Stimulated activated CD4-positive, alpha-beta T cell treated with anti-CD3 and anti-CD28 coated beads, Interleukin-15, amount 100 ng/mL, for 48 hours (primary cell): ENCODE data around the gene RNF151.

Source experiments
- DNase-seq, 2 donors: peaks; one replicate each; pipeline ENCODE4 v3.0.0-alpha.2; 2020; ENCODE audit warnings: low read depth in 2 of 2

Gene RNF151

GRCh38 chr16:1991588-1991947, 24.9 kb downstream of the RNF151 start:
- DNase-seq = no peak

DNA sequence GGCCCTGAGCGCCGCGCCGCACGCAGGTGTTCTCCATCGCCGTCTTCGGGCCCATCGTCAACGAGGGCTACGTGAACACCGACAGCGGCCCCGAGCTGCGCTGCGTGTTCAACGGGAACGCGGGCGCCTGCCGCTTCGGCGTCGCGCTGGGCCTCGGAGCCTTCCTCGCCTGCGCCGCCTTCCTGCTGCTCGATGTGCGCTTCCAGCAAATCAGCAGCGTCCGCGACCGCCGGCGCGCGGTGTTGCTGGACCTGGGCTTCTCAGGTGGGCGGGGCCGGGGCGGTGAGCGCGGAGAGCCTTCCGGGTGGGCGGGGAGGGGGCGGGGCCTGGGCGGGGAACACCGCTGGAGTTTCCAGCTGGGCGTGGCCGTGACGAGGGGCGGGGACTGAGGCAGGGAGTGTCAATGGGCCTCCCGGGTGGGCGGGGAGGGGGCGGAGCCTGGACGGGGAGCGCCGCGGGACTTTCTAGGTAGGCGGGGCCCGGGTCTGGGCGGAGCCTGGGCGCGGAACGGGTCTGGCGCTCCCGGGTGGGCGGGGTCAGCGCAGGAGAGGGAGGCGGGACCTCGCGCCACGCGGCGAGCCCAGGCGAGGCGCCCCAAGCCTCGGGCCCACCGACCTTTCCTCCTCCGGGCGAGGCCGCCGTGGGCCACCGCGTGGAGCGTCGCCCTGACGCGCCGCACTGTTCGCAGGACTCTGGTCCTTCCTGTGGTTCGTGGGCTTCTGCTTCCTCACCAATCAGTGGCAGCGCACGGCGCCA, 25.5 kb downstream of the RNF151 start:
- DNase-seq = peak; percentile 98

DNA sequence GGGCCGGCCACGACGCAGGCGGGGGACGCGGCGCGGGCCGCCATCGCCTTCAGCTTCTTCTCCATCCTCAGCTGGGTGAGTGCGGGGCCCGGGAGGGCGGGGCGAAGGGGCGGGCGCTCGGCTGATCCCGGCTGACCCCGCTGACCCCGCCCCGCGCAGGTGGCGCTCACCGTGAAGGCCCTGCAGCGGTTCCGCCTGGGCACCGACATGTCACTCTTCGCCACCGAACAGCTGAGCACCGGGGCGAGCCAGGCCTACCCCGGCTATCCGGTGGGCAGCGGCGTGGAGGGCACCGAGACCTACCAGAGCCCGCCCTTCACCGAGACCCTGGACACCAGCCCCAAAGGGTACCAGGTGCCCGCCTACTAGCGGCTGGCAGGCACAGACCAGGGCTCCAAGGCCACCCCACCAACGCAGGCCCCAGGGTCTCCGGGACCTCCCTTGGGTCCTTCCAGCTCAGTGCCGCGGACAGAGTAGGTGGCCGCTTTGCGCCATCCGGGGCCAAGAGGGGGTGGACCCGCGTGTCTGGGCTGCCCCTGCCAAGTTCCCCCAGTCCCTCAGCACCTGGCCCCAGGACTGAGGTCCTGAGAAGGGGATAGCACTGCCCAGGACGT, 26.2 kb downstream of the RNF151 start:
- DNase-seq = no peak

- no peak for DNase-seq
Observed at GRCh38 chr16:1993731-1994131, 27.1 kb downstream of the RNF151 start.

GRCh38 chr16:1997494-1998359, 31.1 kb downstream of the RNF151 start:
- DNase-seq = no peak

DNA sequence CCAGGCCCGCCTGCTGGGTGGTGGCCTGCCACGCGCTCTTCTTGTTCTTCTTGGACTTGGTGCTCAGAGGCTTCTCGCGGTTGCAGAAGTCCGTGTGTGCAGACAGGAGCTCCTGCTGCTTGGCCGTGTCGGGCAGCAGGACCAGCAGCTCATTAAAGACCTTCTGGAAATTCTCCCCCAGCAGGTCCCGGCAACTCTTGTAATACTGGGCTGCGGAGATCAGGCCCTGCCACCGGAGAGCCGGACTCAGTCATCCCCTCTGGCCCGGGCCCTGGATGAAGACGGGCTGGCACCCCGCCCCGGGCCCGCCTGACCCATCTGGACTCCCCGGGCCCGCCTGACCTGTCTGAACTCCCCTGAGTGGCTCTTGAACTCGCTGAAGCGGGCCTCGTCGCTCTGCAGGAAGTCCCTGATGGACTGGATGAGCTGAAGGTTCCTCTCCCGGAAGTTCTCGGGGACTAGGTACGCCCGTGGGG, 31.7 kb downstream of the RNF151 start:
- DNase-seq = no peak

GRCh38 chr16:1998852-1999801, 32.5 kb downstream of the RNF151 start:
- no peak for DNase-seq

DNA sequence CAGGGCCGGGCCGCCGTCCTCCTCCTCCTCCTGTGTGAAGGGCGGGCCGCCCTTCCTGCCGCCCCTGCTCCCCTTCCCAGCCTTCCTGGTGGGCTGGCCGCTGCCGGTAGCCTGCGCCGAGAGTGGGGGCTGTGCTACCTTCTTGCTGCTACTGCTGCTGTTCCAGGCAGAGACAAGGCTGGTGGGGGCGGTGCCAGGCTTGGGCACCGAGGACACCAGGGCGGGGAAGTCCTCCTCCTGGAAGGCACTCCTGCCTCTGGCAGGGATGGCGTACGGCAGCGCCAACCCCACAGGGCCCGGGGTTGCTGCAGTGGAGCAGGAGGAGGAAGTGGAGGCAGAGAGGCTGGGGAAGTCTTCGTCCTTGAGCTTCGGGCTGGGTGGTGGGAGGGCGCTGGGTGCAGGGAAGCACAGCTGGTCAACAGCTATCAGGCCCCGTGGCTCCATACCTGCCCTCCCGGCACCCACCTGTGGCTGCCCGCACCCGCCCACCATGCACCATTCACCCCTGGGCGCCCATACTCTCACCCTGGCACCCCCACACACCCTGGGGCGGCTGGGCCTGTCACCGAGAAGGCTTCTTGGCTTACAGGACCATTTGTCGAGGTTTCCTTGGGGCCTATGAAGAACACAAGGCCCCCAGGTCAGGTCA, 33.3 kb downstream of the RNF151 start:
- DNase-seq = no peak

DNA sequence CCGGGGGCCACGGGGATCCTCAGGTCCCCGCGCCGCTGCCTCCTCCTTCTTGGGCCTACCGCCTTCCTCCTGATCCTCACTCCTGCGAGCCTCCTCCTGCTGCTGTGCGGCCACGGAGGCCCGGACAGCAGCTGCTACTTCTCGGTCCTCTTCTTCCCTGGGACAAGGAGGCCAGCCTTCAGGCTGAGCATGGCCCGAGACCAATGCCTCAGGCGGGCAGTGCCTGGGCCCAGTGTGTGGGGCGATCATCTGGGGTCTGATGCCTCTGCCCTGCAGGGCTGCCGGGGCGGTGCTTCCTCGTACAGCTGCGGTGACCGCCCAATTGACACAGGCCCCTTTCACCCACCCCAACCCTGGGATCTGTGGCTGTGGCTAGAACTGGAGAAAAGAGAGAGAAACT, 34.4 kb downstream of the RNF151 start:
- no peak for DNase-seq

DNA sequence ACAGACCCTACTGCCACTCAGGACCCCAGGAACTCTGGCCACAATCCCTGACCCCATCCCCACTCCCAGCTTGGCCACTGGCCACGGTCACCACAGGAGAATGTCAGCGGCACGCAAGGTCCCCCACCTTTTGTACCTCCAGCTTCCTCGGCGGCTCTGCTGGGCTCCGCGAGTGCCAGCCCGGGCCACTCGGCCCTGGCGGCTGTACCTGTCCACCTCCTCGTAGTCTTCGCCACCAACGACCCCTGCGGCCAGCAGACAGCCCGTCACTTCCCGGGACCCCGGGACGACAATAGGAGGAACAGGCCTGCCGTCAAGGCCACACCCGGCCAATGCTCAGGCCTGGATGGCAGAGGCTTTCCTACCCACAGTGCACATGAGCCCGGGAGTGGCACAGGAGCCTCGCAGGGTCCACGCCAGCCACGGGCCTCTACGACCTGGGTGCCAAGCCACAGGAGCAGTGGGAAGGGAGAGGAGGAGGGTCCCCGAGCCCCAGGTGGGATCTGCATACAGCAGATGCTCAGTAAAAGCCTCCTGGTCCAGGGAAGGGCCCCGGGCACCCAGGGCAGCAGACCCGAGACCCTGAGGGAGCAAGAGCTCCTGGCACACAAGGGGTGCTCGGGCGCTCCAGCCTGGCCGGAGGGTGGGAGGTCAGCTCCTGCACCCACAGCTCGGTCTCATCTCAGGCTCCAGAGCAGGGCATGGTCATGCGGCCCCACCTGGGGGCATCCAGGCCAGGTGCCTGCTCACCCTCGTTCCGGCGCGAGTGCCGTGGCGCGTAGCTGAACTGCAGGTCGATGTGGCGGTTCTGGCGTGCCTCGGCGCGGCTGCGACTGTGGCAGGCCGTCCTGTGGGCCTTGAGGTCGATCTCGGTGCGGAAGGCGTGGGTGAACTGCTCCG, 35.0 kb downstream of the RNF151 start:
- no peak for DNase-seq

DNA sequence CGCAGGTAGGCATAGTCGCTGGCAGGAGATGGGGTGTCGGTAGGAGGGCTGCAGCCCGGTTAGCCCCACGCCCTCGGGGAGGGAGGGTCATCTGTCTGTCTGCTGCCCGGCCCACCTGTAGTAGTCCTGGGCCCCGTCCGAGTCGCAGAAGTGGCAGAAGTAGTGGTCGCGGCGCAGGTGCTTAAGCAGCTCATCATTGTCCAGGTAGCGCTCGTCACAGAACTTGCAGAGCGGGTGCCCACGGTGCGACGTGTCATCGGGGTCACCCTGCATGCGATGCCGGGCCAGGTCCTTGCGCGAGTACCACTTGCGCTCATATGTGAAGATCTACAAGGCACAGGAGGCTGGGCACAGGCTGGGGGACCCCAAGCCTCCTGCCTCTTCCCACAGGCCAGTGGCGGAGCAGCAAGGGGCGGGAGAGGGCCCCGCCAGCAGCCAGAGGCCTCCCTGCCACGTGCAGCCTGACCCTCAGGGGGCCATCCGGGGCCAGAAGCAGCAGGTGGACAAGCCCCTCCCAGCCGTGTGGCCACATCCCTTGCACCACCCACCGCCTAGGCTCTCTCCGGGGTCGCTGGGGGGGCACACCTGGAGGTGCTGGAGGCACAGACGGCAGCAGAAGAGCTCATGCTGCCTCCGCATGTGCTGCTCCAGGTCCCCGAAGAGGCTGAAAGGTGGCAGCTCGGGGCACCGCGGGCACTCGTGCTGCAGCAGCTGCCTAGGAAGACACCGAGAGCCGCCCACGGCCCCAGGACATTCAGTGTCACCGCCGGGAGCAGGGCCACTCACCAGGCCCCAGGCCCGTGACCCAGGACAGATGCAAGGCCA, 36.0 kb downstream of the RNF151 start:
- DNase-seq = no peak

DNA sequence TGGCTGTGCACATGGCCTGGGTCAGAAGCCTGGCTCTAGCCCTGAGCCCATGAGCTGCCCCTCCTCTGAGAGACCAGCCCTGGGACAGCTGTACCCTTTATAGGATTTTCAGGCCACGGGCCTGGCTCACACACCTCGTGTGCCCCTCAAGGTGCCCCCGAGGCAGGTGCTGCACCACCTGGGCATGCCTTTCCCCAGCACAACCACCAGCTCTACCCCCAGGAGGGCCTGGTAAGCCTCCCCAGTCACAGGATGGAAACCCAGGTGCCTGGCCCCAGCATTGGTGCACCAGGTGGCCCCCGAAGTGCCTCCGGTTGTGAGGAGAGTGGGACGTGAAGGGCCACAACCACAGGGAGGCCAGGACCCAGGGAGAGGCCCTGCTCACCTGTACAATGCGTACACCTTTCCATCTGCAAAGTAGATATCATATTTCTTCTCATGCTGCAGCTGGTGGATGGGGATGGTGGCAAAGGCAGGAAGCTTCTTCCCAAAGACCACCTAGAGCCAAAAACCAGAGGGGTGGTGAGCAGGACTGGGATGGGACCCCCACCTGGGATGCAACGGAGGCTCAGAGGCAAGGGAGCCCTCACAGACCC, 36.7 kb downstream of the RNF151 start:
- DNase-seq = no peak

GRCh38 chr16:2003827-2004641, 37.4 kb downstream of the RNF151 start:
- DNase-seq = peak; percentile 77 to 89

GRCh38 chr16:2004795-2005517, 38.3 kb downstream of the RNF151 start:
- no peak for DNase-seq

- no peak for DNase-seq
Observed at GRCh38 chr16:2005646-2006045, 39.0 kb downstream of the RNF151 start.

DNA sequence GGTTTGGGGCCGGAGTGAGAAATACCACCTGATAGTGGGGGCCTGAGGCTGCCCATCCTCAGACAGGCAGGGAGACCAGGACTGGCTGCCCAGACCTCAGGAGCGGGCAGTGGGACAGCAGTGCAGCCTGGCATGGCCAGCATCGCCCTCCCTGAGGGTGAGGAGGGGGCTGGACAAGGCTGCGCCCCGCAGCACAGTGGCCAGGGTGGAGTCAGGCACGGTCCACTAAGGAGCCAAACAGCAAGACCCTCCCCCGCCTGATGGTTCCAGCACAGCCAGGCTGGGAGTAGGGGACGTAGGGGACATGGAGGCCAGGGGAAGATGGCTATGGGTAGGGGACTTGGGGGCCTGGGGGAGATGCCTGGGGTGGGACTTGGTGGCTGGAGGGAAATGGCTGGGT, 39.7 kb downstream of the RNF151 start:
- DNase-seq = no peak
